ENCODE measurements around the gene KHK.

- no peak for TF ChIP-seq CTCF (IDR thresholded peaks at IDR 0.05)
- TF ChIP-seq POLR2A (IDR thresholded peaks at IDR 0.05): no peak
These were observed 13.7 kb upstream of the KHK start for GRCh38 chr2:27072920-27073319.
